ENCODE measurements around the gene TASL.

The TASL gene

GRCh38 chrX:30533266-30533665 lies 44.3 kb downstream of the TASL start:
- no peak for TF ChIP-seq POLR2AphosphoS5 (IDR thresholded peaks at IDR 0.05; ENCODE audit: low read depth, low read length)
- TF ChIP-seq PAX5 (IDR thresholded peaks at IDR 0.05; ENCODE audit: insufficient read depth, low read length, severe bottlenecking) = no peak
- no peak for TF ChIP-seq SPI1 (IDR thresholded peaks at IDR 0.05; ENCODE audit: low read depth, low read length)
- DNase-seq (ENCODE audit: insufficient read length, low spot score) (no peak), FAIRE-seq (no peak)

DNA sequence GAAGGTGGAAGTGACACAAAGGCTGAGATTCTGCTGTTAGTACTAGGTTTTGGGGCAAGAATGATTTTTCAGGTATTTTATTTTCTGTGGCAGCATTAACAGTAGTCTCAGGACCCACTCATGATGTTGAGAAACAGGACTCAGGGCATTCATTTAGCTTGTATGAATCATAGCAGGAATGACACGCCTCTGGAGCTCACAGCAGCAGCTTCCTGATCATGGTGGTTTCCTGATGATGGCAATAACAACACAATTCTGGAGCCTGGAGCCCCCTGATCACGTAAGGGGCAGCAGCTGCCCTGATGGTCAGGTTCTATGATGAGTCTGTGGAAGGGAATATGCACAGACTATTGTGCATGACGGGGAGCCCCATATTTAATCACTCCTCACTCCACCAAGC lies 47.0 kb downstream of the TASL start:
- FAIRE-seq (no peak), DNase-seq (ENCODE audit: insufficient read length, low spot score) (no peak)
- TF ChIP-seq POU2F2 (IDR thresholded peaks at IDR 0.05; ENCODE audit: low read depth, low read length) = no peak
- TF ChIP-seq TAF1 (IDR thresholded peaks at IDR 0.05; ENCODE audit: low read depth, low read length) = no peak
- no peak for TF ChIP-seq POLR2A (IDR thresholded peaks at IDR 0.05; ENCODE audit: low read depth, low read length)
- no peak for TF ChIP-seq PAX5 (IDR thresholded peaks at IDR 0.05; ENCODE audit: insufficient read depth, low read length, severe bottlenecking)
- no peak for TF ChIP-seq POLR2AphosphoS5 (IDR thresholded peaks at IDR 0.05; ENCODE audit: low read depth, low read length)
- no peak for TF ChIP-seq SPI1 (IDR thresholded peaks at IDR 0.05; ENCODE audit: low read depth, low read length)

DNA sequence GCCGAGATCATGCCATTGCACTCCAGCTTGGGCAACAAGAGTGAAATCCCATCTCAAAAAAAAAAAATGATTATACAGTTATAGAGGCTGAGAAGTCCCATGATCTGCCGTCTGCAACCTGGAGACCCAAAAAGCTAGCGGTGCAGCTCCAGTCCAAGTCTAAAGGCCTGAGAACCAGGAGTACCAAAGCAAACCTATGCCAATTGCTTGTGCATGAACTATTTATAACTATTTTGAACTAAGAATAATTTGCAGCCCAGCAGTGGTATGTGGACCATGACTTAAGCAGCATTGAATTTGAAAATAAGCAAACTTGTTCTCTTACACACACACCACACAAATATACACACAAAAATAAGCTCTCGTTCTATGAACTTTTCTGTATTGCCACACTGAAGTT lies 51.8 kb downstream of the TASL start:
- FAIRE-seq = no peak
- no peak for TF ChIP-seq SPI1 (IDR thresholded peaks at IDR 0.05; ENCODE audit: low read depth, low read length)
- TF ChIP-seq TAF1 (IDR thresholded peaks at IDR 0.05; ENCODE audit: low read depth, low read length) = no peak
- TF ChIP-seq POU2F2 (IDR thresholded peaks at IDR 0.05; ENCODE audit: low read depth, low read length) = no peak
- no peak for TF ChIP-seq POLR2A (IDR thresholded peaks at IDR 0.05; ENCODE audit: low read depth, low read length)
- TF ChIP-seq PAX5 (IDR thresholded peaks at IDR 0.05; ENCODE audit: insufficient read depth, low read length, severe bottlenecking) = no peak
- no peak for TF ChIP-seq POLR2AphosphoS5 (IDR thresholded peaks at IDR 0.05; ENCODE audit: low read depth, low read length)
- DNase-seq (ENCODE audit: insufficient read length, low spot score) = no peak

DNA sequence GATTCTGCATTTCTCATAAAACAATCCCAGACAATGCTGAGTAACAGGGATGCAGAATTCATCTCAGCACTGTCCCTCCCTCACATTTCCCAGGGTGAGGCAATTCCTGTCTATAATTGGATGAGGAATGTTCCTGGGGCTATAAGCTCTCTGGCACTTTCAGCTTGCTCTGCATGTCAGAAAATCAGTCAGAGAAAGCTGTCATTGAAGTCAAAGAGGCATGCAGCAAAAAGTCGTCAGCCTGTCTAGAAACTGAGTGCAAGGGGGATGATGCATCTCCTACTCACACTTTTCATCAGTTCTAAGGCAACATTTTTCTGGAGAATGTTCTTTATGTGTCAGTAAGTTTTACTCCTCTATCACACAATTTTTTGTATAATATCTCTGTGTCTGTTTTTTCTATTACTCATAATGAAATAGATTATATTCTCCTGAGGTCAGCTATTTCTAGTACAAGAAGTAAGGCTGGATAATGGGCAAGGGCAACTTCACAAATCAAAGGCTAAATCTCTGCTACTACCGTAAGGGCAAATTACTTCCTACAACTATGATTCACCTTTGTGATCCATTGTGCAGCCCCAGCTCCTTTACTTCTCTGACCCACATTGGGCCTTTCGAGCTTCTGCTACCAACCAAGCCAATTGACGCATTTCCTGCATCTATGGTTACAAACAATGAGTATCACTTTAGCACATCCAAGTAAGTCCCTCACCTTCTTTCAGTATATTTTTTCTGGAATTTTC lies 56.0 kb downstream of the TASL start:
- no peak for TF ChIP-seq TAF1 (IDR thresholded peaks at IDR 0.05; ENCODE audit: low read depth, low read length)
- no peak for TF ChIP-seq PAX5 (IDR thresholded peaks at IDR 0.05; ENCODE audit: insufficient read depth, low read length, severe bottlenecking)
- FAIRE-seq = no peak
- DNase-seq (ENCODE audit: insufficient read length, low spot score) = no peak

GRCh38 chrX:30513284-30513683 lies 64.3 kb downstream of the TASL start:
- DNase-seq (ENCODE audit: insufficient read length, low spot score) (no peak), FAIRE-seq (peak; percentile 41)
- TF ChIP-seq POLR2A (IDR thresholded peaks at IDR 0.05; ENCODE audit: low read depth, low read length) (no peak), PAX5 (IDR thresholded peaks at IDR 0.05; ENCODE audit: insufficient read depth, low read length, severe bottlenecking) (no peak), SPI1 (IDR thresholded peaks at IDR 0.05; ENCODE audit: low read depth, low read length) (no peak), POLR2AphosphoS5 (IDR thresholded peaks at IDR 0.05; ENCODE audit: low read depth, low read length) (no peak), POU2F2 (IDR thresholded peaks at IDR 0.05; ENCODE audit: low read depth, low read length) (no peak)

All from GM12891 (cell line).